ENCODE data around the gene BMPR1A. TPM values are rescaled to one million over a fixed set of nuclear protein-coding genes. Genes with fewer than 3 reads are reported as not detected.

Gene BMPR1A
- total and polyA plus RNA-seq, 10 of the 15 experiments (the other 5 are each of a cell fraction or from before 2014, with no cell fraction given), result 2.3 to 22.7 (median 13.1) TPM

DNA sequence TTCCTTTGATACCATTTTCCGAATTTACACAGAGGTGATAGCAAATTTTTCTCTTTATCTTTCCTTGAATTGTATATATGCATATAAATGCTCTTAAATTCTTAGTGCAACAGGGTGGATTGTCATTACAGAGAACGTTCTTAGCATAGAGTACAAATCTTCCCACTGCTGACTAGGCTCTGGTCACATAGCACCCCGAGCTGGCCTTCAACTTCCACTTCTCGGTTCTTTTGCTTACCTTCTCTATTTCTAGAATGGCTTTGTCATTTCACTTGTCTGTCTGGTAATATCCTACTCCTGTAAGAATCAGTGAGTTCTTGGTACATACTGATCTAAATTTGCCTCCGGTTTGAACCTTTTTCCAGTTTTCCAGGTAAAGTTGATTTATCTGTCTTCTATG, 225.3 kb downstream of the BMPR1A start:
- no peaks in the 10 kb centered on the region for H3K4me1 ChIP-seq (ENCODE audit: control insufficient read depth, insufficient read depth, low read length)
- ChIA-PET RAD21 (ENCODE audit: unreplicated experiment) (no interaction called here), SMC1A (ENCODE audit: uncharacterized antibody, unreplicated experiment) (no interaction called here), POLR2A (no interaction called here), CTCF (no interaction called here)
- no TSS peak for BruUV-seq (replicated peaks)
- no peaks in the 10 kb centered on the region for H3K36me3 ChIP-seq (ENCODE audit: control insufficient read depth in 2 of 2, insufficient read depth in 2 of 2, low read length in 1 of 2)
- H4K20me1 ChIP-seq (ENCODE audit: control insufficient read depth, insufficient read depth), result no peaks in the 10 kb centered on the region
- no peaks in the 10 kb centered on the region for H3K9me3 ChIP-seq (replicated peaks; ENCODE audit: control insufficient read depth, insufficient read depth, low read length)
- 20% methylated on average over 5 of the region's 5 CpGs for WGBS (ENCODE audit: insufficient coverage, insufficient replicate concordance, low lambda C conversion rate, missing lambda C conversion rate)
- no peaks in the 10 kb centered on the region for H3K79me2 ChIP-seq (ENCODE audit: control insufficient read depth, insufficient read depth, low read length)
- H3K4me2 ChIP-seq (ENCODE audit: control insufficient read depth, insufficient read depth), result no peak overlapping the region
- no peak for ATAC-seq
- H2AFZ ChIP-seq (ENCODE audit: control insufficient read depth, low read depth, low read length), result no peak overlapping the region
- no peak for TF ChIP-seq STAT1 (conservative IDR thresholded peaks at IDR 0.05)
- no peak for TF ChIP-seq ZZZ3 (IDR thresholded peaks at IDR 0.05; ENCODE audit: control insufficient read depth, insufficient read length, low read depth)
- no peak for TF ChIP-seq ESRRA (IDR thresholded peaks at IDR 0.05; ENCODE audit: low read length)
- no peak for TF ChIP-seq SPI1 (IDR thresholded peaks at IDR 0.05; ENCODE audit: borderline replicate concordance, insufficient read depth, low read depth, low read length)
- no peak for TF ChIP-seq HDAC6 (IDR thresholded peaks at IDR 0.05; ENCODE audit: unreplicated experiment)
- no peak for TF ChIP-seq POU2F2 (IDR thresholded peaks at IDR 0.05; ENCODE audit: borderline replicate concordance, low read depth, low read length)
- no peak for TF ChIP-seq RBBP5 (conservative IDR thresholded peaks at IDR 0.05)
- no peak for TF ChIP-seq YBX1 (IDR thresholded peaks at IDR 0.05)
- TF ChIP-seq, protein P1, sequence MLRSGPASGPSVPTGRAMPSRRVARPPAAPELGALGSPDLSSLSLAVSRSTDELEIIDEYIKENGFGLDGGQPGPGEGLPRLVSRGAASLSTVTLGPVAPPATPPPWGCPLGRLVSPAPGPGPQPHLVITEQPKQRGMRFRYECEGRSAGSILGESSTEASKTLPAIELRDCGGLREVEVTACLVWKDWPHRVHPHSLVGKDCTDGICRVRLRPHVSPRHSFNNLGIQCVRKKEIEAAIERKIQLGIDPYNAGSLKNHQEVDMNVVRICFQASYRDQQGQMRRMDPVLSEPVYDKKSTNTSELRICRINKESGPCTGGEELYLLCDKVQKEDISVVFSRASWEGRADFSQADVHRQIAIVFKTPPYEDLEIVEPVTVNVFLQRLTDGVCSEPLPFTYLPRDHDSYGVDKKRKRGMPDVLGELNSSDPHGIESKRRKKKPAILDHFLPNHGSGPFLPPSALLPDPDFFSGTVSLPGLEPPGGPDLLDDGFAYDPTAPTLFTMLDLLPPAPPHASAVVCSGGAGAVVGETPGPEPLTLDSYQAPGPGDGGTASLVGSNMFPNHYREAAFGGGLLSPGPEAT (IDR thresholded peaks at IDR 0.05; ENCODE audit: low read depth), result no peak
- TF ChIP-seq CHD2 (IDR thresholded peaks at IDR 0.05; ENCODE audit: borderline replicate concordance, low read depth, low read length), result no peak
- TF ChIP-seq TCF12 (IDR thresholded peaks at IDR 0.05; ENCODE audit: low read depth, low read length), result no peak
- TF ChIP-seq, protein P2, sequence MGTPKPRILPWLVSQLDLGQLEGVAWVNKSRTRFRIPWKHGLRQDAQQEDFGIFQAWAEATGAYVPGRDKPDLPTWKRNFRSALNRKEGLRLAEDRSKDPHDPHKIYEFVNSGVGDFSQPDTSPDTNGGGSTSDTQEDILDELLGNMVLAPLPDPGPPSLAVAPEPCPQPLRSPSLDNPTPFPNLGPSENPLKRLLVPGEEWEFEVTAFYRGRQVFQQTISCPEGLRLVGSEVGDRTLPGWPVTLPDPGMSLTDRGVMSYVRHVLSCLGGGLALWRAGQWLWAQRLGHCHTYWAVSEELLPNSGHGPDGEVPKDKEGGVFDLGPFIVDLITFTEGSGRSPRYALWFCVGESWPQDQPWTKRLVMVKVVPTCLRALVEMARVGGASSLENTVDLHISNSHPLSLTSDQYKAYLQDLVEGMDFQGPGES (IDR thresholded peaks at IDR 0.05), result no peak
- no peak for TF ChIP-seq MYC (IDR thresholded peaks at IDR 0.05; ENCODE audit: insufficient read depth, insufficient read length, insufficient replicate concordance, low read length, severe bottlenecking)
- TF ChIP-seq, protein P3, sequence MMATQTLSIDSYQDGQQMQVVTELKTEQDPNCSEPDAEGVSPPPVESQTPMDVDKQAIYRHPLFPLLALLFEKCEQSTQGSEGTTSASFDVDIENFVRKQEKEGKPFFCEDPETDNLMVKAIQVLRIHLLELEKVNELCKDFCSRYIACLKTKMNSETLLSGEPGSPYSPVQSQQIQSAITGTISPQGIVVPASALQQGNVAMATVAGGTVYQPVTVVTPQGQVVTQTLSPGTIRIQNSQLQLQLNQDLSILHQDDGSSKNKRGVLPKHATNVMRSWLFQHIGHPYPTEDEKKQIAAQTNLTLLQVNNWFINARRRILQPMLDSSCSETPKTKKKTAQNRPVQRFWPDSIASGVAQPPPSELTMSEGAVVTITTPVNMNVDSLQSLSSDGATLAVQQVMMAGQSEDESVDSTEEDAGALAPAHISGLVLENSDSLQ (IDR thresholded peaks at IDR 0.05), result no peak
- no peak for TF ChIP-seq ZNF384 (IDR thresholded peaks at IDR 0.05; ENCODE audit: borderline replicate concordance, low read depth, low read length)
- TF ChIP-seq, protein P4, sequence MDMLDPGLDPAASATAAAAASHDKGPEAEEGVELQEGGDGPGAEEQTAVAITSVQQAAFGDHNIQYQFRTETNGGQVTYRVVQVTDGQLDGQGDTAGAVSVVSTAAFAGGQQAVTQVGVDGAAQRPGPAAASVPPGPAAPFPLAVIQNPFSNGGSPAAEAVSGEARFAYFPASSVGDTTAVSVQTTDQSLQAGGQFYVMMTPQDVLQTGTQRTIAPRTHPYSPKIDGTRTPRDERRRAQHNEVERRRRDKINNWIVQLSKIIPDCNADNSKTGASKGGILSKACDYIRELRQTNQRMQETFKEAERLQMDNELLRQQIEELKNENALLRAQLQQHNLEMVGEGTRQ (IDR thresholded peaks at IDR 0.05; ENCODE audit: borderline replicate concordance, low read depth, low read length), result no peak
- no peak overlapping the region for H3K9ac ChIP-seq (ENCODE audit: control insufficient read depth, insufficient read depth, low read length)
- no peaks in the 10 kb centered on the region; a peak in 2 of 4 replicates for H3K27me3 ChIP-seq (replicated peaks in 1 of 2; ENCODE audit: control insufficient read depth in 2 of 2, insufficient read depth in 2 of 2, low read length in 1 of 2)
- no peak for FAIRE-seq
- no peak overlapping the region for H3K27ac ChIP-seq (ENCODE audit: control insufficient read depth, insufficient read depth)
- H3K4me3 ChIP-seq, result no peak overlapping the region
- DNase-seq (ENCODE audit: low read depth, low spot score), result no peak
- in situ Hi-C loops (cut with MboI), result no loop called here
- intact Hi-C loops (cut with micrococcal nuclease; ENCODE audit: unreplicated experiment), result no loop called here

Measured in GM12878 (cell line).